Epithelial cell of esophagus (primary cell): ENCODE results near the gene OSBPL1A.
A peak's percentile ranks its signal among the peaks of the same experiment; 100 is the strongest.

Experiments used
- DNase-seq: peaks from one replicate; pipeline ENCODE4 v3.0.0; 2010; ENCODE audit warnings: low read depth
- H3K4me3 ChIP-seq: 2 replicates; pipeline ENCODE4 v1.5.1; 2011; ENCODE audit warnings: mild to moderate bottlenecking, low read length, control low read depth
- CTCF ChIP-seq: IDR thresholded peaks from 2 replicates; pipeline ENCODE4 v1.5.1; 2011; ENCODE audit warnings: low read depth, mild to moderate bottlenecking, low read length, control low read depth, inconsistent platforms; ENCODE audit not compliant: insufficient read depth; ENCODE audit errors: missing control alignments

The OSBPL1A gene

GRCh38 chr18:24220318-24220688 is 177.3 kb downstream of the OSBPL1A start:
- DNase-seq = no peak
- H3K4me3 ChIP-seq = no peak overlapping the region
- TF ChIP-seq CTCF = no peak

- DNase-seq = no peak
- H3K4me3 ChIP-seq = no peak overlapping the region
- no peak for TF ChIP-seq CTCF
Observed at GRCh38 chr18:24219561-24220317, 177.9 kb downstream of the OSBPL1A start.

- peak; percentile 10 for DNase-seq
- no peak for TF ChIP-seq CTCF
- H3K4me3 ChIP-seq = no peak overlapping the region
Observed at GRCh38 chr18:24214913-24215312, 182.7 kb downstream of the OSBPL1A start.

- H3K4me3 ChIP-seq = no peak overlapping the region
- no peak for DNase-seq
- TF ChIP-seq CTCF = no peak
Observed at GRCh38 chr18:24214144-24214543, 183.5 kb downstream of the OSBPL1A start.

- no peak for TF ChIP-seq CTCF
- no peak overlapping the region for H3K4me3 ChIP-seq
- peak; percentile 99 for DNase-seq
Observed at GRCh38 chr18:24212939-24213338, 184.7 kb downstream of the OSBPL1A start.

GRCh38 chr18:24209558-24209957 is 188.1 kb downstream of the OSBPL1A start:
- H3K4me3 ChIP-seq = no peak overlapping the region
- TF ChIP-seq CTCF = no peak
- DNase-seq = peak; percentile 59
